ENCODE data around the gene SCAF1. TPM values are rescaled to one million over a fixed set of nuclear protein-coding genes. Genes with fewer than 3 reads are reported as not detected.

Gene SCAF1
- total RNA-seq, 1 experiment from 2014 or later, result 103 TPM

- TF ChIP-seq ATF6 (CRISPR knock-in tag; IDR thresholded peaks at IDR 0.05), result no peak
- TF ChIP-seq SMAD4 (CRISPR knock-in tag; IDR thresholded peaks at IDR 0.05), result no peak
- TF ChIP-seq ATF3 (CRISPR knock-in tag; conservative IDR thresholded peaks at IDR 0.05), result no peak
- TF ChIP-seq TCF7 (CRISPR knock-in tag; IDR thresholded peaks at IDR 0.05; ENCODE audit: low read depth), result no peak
- TF ChIP-seq ZMAT4 (CRISPR knock-in tag; IDR thresholded peaks at IDR 0.05), result peak; percentile 78; the same call in 1 of the 2 replicates
- no peak; the same call in 1 of the 2 replicates for TF ChIP-seq ARID4B (CRISPR knock-in tag; IDR thresholded peaks at IDR 0.05; ENCODE audit: borderline replicate concordance)
- TF ChIP-seq IRF1 (CRISPR knock-in tag; IDR thresholded peaks at IDR 0.05), result 0 out of 2 replicates have a peak, but pooled peaks have one; percentile 13
- no peak for TF ChIP-seq USF1 (CRISPR knock-in tag; IDR thresholded peaks at IDR 0.05)
- TF ChIP-seq SMAD3 (CRISPR knock-in tag; IDR thresholded peaks at IDR 0.05; ENCODE audit: borderline replicate concordance), result no peak
- no peak for TF ChIP-seq OVOL2 (CRISPR knock-in tag; IDR thresholded peaks at IDR 0.05; ENCODE audit: borderline replicate concordance)
- TF ChIP-seq ATF2 (CRISPR knock-in tag; IDR thresholded peaks at IDR 0.05; ENCODE audit: borderline replicate concordance, low read depth), result no peak
- no peak for TF ChIP-seq TEAD4 (CRISPR knock-in tag; IDR thresholded peaks at IDR 0.05)
- no peak for TF ChIP-seq RORB (CRISPR knock-in tag; IDR thresholded peaks at IDR 0.05)
- TF ChIP-seq KAT7 (CRISPR knock-in tag; IDR thresholded peaks at IDR 0.05; ENCODE audit: borderline replicate concordance), result no peak
- TF ChIP-seq ZNF396 (CRISPR knock-in tag; IDR thresholded peaks at IDR 0.05; ENCODE audit: borderline replicate concordance), result no peak
- no peak for TF ChIP-seq RELA (CRISPR knock-in tag; IDR thresholded peaks at IDR 0.05; ENCODE audit: borderline replicate concordance)
- TF ChIP-seq PRDM15 (CRISPR knock-in tag; IDR thresholded peaks at IDR 0.05), result no peak
- no peak for TF ChIP-seq AFF4 (CRISPR knock-in tag; IDR thresholded peaks at IDR 0.05; ENCODE audit: borderline replicate concordance)
- no peak for TF ChIP-seq NFE2L1 (CRISPR knock-in tag; IDR thresholded peaks at IDR 0.05)
Measured at GRCh38 chr19:49691243-49692146, 49.5 kb downstream of the SCAF1 start (continued).
